IPS-11a (cell line): ENCODE data around the gene ENPP4.
"Not testable (repeated sequence)": the region's sequence is repeated elsewhere in the genome, so short reads cannot be mapped to it uniquely, and the experiment has no call there.

Experiments used
- H3K4me3 ChIP-seq: one replicate; pipeline ENCODE4 v1.5.1; 2013; ENCODE audit warnings: low read depth, low read length, control low read depth

The ENPP4 gene, protein sequence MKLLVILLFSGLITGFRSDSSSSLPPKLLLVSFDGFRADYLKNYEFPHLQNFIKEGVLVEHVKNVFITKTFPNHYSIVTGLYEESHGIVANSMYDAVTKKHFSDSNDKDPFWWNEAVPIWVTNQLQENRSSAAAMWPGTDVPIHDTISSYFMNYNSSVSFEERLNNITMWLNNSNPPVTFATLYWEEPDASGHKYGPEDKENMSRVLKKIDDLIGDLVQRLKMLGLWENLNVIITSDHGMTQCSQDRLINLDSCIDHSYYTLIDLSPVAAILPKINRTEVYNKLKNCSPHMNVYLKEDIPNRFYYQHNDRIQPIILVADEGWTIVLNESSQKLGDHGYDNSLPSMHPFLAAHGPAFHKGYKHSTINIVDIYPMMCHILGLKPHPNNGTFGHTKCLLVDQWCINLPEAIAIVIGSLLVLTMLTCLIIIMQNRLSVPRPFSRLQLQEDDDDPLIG

DNA sequence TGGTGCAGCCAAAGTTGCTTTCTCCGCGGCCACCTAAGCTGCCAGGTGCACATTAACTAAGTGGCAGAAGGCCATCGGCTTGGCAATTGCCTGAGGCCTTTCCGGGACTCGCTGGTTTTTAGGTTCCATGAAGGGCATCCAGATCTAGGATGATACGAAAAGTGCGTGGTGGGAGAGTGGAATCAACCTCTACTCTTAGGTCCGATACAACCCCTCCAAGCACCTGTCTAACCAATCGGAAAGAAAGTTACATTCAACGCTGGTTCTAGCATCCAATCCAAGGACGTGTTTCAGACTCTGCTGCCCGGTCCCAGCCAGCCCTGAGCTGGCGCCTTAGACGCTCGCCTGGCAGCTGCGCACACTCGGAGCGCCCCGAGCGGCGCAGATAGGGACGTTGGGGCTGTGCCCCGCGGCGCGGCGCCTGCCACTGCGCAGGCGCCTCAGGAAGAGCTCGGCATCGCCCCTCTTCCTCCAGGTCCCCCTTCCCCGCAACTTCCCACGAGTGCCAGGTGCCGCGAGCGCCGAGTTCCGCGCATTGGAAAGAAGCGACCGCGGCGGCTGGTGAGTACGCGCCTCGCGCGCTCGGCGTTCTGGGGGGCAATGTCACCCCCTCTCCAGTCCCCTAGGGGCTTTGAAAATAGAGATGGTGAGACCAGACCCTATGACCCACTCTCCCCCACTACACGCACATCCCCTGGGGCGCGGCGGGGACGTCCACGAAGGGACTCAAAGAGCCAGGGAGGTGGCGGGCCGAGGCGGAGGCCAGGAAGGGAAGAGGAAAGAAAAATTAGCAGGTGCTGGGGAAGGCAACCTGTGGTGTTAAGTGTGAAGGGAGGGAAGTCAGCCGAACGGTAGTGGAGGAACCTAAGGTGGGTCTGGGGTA is at the start of gene ENPP4:
ENPP4 (plus strand) TSS at position 361 of the 883 bp plus-strand sequence. CDS start 9,595 bp downstream, outside the sequence.
- H3K4me3 ChIP-seq: peak within 1 kb of the TSS; percentile 67

DNA sequence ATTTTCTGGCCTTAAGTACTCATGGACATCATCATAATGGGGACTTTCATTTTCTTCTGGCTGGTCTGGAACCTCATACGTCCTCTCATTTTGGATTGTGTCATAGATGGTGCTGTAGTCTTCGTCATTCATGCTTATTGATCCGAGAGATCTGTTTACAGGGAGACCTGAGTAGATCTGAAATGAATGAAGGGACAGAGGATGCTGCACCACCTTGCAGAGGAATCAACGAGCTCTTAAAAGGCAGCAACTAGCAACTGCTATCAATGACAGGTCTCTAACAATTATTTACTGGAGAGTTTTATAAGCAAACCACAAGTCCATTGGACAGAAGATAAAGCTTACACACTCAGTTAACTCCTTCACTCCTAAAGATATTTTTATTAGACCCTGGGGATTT is 49.7 kb upstream of the ENPP4 start:
- no peak overlapping the region for H3K4me3 ChIP-seq

DNA sequence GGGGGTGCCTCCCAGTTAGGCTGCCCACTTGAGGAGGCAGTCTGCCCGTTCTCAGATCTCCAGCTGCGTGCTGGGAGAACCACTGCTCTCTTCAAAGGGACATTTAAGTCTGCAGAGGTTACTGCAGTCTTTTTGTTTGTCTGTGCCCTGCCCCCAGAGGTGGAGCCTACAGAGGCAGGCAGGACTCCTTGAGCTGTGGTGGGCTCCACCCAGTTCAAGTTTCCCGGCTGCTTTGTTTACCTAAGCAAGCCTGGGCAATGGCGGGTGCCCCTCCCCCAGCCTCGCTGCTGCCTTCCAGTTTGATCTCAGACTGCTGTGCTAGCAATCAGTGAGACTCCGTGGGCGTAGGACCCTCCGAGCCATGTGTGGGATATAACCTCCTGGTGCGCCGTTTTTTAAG is 44.1 kb upstream of the ENPP4 start:
- not testable (repeated sequence) for H3K4me3 ChIP-seq

DNA sequence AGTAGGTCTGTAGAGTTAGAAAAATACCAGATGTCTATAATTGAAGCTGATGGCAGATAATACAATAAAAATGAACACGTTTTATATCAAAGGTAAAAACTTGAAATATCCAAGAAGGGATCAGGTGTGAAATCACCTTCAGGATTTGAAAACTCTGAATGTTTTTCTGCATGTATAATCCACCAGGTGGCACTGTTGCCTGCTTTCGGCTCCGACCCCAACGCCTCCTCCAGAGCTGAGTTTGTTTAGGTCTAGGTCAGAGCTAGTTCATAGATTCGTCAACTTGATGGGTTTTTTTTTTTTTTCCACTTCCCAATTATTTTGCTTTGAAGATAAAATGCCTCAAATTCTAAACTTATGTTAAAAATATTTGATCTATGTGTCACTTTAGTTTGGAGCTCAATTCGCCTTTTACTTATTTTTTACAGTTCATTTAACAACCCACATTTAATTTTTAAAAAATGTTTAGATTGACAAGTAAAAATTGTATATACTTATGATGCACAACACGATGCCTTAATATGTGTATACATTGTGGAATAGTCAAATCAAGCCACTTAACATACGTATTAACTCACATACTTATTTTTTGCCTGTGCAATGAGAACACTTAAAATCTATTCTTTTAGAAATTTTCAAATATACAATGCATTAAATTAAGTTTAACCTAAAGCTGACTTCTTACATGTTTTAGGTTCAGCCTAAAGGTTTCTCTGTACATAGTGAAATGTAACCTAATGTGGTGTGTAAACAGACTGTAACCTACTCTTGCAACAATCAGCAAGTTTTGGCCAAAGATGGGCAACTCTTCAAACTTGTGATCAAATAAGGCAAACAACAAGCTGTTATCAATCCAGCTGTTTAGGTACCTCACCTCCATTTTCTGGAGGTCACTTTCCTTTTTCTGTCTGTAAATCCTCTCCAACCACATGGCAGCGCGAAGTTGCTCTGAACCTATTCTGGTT is 39.4 kb upstream of the ENPP4 start:
- no peak overlapping the region for H3K4me3 ChIP-seq

- no peak overlapping the region for H3K4me3 ChIP-seq
These were observed 38.7 kb upstream of the ENPP4 start for GRCh38 chr6:46091080-46091478.

DNA sequence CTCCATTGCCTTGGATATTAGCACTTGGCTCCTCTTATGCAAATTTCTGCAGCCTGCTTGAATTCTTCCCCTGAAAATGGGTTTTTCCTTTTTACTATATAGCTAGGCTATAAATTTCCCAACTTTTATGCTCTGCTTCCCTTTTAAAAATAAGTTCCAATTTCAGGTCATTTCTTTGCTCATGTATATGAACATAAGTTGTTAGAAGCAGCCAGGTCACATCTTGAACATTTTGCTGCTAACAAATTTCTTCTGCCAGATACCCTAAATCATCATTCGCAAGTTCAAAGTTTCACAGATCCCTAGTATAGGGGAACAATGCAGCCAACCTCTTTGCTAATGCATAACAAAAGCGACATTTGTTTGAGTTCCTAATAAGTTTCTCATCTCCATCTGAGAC is 34.5 kb upstream of the ENPP4 start:
- H3K4me3 ChIP-seq: no peak overlapping the region

DNA sequence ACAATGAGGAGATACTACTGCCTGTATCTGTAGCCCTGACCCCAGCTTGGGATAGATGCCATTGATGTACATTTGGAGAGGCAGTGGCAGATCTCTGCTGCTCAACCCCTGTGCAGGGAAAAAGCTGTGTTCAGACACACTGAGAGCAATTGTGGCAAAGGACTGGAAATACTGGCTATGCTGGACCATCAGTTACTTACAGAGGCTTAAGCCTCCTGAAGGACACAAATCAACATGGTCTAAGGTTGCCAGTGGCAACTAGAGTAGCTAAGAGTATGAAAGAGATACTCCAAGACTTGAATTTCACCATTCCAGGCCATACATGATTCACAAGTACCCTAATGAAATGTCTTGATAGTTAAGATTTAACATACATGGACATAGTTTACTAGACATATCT is 32.4 kb upstream of the ENPP4 start:
- H3K4me3 ChIP-seq: no peak overlapping the region

DNA sequence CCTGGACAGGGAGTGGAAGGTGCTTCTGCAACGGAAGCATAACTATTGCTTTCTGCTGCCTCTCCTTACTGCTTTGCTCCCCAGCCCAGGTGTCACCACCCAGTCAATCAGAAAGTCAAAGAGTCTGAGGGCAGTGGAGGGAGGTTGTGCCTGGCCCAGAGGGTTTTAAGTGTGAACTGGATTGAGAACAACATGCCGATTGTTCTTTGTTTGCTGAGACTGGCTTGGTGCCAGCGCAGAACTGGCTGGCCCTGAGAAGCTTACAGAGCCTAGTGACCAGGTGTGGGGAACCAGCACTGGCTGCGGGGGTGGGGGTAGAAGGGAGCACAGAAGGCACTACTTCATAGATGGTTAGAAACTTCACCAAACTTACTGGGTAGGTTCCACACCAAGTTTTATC is 31.1 kb upstream of the ENPP4 start:
- H3K4me3 ChIP-seq: no peak overlapping the region

DNA sequence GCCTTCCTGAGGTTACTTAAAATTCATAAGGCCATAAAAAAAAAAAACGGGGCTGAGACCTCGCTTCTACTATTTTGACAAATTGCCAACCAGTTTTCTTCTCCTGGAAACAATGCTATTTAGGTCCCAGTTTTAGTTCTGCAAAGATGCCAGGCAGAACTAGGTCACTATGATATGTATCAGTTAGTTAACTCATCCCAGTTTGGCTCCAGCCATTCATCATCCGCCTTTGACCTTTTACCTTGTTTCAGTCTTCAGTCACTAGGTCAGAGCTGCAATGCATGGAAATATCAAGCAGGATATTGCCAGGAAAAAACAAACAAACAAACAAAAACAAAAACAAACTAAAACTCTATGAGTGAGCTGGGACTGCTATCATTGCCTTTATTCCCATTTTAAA is 29.8 kb upstream of the ENPP4 start:
- H3K4me3 ChIP-seq: no peak overlapping the region

DNA sequence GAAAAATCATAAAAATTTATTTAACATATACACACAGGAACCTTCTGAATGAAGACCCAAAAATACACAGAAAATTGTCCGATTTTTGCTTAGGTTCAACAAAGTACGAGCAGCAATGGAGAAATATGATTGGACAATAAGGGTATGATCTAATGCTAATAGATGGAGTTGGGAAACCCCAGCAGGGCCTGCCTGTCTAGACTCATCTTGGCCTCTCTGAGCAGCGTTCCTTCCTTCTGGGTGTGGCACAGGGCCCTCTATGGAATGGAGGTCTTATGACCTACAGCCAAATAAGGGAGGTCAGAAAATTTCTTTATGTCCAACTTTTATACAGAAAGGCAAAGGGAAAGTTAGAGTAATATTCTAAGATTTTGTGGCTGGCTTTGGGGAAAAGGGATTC is 27.7 kb upstream of the ENPP4 start:
- no peak overlapping the region for H3K4me3 ChIP-seq

DNA sequence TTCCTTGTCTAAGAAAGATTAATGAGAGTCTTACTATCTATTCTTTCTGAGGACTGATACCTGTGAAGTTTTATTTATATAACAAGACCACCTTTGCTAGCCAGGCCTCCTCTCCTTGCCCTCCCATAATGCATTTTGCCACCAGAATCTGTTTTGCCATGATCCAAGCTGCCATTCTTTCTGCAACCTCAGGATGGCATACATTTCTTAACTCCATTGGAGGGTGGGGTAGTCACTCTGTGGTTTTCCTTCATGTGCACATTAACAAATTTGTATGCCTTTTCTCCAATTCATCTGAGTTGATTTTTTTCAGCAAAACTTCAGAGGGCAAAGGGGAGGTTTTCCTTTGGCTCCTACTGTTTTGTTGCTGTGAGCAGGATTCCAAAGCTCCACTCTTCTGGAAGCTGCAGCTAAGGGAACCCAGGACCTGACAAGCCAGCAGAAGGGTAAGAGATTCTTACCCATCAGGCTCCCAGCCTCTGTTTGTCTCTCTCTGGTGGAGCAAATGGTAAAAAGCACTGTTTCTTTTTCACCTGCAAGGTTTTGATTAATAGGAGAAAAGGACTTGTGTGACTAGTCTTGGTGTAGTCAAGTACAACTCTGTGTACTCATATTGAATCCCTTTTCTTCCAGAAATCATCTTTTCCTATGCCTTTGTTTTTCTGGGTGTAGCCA is 26.2 kb upstream of the ENPP4 start:
- no peak overlapping the region for H3K4me3 ChIP-seq

DNA sequence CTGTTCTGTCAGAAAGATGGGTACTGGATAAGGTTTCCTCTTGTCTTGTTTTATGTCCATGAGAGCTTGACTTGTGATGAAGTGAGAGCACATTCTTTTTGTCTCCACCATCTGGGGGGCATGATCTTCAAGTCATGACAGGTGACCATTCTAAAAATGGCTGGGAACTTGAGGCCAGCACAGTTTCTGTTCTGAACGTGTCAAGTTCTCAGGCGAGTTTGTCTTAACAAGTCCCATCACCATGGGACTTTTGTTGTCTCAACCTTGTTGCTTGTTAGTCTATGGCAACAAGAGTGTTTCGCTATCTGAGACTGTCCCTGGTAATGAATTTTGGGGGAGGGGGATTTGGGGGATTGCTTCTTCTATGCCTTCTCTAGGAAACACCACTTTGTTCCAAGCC is 25.6 kb upstream of the ENPP4 start:
- H3K4me3 ChIP-seq: no peak overlapping the region

DNA sequence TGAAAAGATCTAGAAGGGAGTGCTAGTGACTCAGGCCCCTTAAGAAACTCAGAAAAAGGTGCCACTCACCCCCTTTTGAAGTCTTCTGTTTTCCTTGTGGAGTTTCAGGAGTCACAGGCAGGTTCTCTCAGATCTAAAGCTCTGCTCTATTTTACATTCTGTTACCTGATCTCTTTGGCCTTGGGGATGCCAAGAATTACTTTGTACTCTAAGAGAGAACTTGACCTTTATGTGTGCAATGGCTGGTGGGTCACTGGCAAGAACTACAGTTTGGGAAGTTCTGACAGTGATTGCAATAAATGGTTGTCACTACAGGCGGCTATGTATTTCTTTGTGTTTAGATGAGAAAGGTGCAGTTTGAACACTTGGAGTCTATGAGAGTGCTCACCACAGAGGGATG is 24.2 kb upstream of the ENPP4 start:
- H3K4me3 ChIP-seq: no peak overlapping the region

DNA sequence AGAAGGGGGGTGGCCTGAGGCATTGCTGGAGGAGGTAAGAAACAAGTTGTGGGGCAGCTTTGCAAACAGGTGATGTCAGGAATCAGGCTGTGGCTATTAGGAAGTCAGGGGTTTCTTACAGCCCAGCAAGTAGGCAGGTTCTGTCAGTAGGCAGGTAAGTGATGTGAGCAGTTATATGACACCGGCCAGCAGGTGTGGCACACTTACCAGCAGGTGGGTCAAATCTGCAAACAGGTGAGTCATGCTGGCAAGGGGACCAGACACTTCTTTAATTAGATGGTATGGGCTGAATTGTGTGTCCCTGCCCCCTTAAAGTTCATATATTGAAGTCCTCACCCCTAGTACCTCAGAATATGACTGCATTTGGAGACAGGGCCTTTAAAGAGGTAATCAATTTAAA is 16.4 kb upstream of the ENPP4 start:
- no peak overlapping the region for H3K4me3 ChIP-seq

- H3K4me3 ChIP-seq: no peak overlapping the region
These were observed 14.2 kb upstream of the ENPP4 start for GRCh38 chr6:46115634-46116033.

- no peak overlapping the region for H3K4me3 ChIP-seq
These were observed 13.5 kb upstream of the ENPP4 start for GRCh38 chr6:46116289-46116688.

GRCh38 chr6:46118157-46118556 is 11.6 kb upstream of the ENPP4 start:
- no peak overlapping the region for H3K4me3 ChIP-seq

- H3K4me3 ChIP-seq: no peak overlapping the region
These were observed 11.0 kb upstream of the ENPP4 start for GRCh38 chr6:46118836-46119235.

DNA sequence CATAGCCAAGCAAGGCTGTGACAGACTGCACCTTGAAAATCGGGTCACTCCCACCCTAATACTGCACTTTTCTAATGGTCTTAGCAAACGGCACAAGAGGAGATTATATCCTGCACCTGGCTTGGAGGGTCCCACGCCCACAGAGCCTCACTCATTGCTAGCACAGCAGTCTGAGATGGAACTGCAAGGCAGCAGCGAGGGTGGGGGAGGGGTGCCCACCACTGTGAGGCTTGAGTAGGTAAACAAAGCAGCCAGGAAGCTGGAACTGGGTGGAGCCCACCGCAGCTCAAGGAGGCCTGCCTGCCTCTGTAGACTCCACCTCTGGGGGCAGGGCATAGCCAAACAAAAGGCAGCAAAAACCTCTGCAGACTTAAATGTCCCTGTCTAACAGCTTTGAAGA is 10.1 kb upstream of the ENPP4 start:
- not testable (repeated sequence) for H3K4me3 ChIP-seq

GRCh38 chr6:46128476-46128875 is 1.3 kb upstream of the ENPP4 start:
- no peak overlapping the region for H3K4me3 ChIP-seq
